ENCODE results near the gene MAP2K3. TPM values are rescaled to one million over a fixed set of nuclear protein-coding genes. Genes with fewer than 3 reads are reported as not detected.
A peak's percentile ranks its signal among the peaks of the same experiment; 100 is the strongest.

The MAP2K3 gene
- total and polyA plus RNA-seq, 10 of the 15 experiments (the other 5 are each of a cell fraction or from before 2014, with no cell fraction given) = 0.71 to 39.4 (median 18.6) TPM

DNA sequence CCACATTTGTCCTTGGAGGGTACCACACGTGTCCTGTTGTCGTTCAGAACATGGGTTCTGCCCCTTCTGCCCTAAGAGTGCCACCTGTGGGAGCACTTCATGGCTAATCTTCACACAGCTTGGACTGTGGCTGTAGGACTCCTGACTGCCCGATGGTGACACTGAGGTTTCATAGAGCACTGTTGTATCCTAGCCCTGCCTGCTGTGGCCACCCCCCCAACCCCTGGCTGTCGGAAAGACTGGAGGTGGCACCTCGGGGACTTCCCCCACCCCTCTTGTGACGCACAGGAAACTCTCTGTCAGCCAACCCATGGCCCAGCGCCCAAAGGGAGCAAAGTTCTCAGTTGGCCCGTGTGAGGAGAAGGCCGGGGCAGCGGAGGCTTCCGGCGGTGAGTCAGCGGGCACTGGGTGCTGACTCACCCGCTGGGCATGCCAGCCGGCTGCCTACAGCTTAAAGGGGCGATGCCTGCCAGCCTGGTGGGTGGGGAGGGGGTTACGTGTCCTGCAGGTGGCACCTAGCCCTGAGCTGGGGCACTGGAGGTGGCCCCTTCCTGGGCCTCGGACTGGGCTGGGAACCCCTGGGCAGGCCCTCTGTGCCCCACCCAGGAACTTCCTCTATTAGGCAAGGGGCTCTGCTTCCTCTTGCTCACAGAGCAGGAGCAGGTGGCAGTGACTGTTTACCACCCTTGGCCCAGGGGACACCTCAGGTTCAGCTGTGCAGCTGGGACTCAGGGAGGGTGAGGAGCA lies 3.4 kb downstream of the MAP2K3 start (continued):
- TF ChIP-seq JUND (IDR thresholded peaks at IDR 0.05; ENCODE audit: low read depth, low read length) (peak; percentile 36; the same call in 1 of the 2 replicates), HDGF (IDR thresholded peaks at IDR 0.05) (no peak; the same call in 1 of the 2 replicates), MTA3 (IDR thresholded peaks at IDR 0.05; ENCODE audit: borderline replicate concordance, low read length) (no peak; the same call in 1 of the 2 replicates), SIX5 (IDR thresholded peaks at IDR 0.05; ENCODE audit: low read depth, low read length, severe bottlenecking) (no peak), MEF2B (IDR thresholded peaks at IDR 0.05; ENCODE audit: partially characterized antibody, poor library complexity, severe bottlenecking) (peak; percentile 24), BCL3 (IDR thresholded peaks at IDR 0.05; ENCODE audit: borderline replicate concordance, insufficient read depth, low read depth, low read length, poor library complexity, severe bottlenecking) (peak; percentile 49), SUPT20H (IDR thresholded peaks at IDR 0.05; ENCODE audit: borderline replicate concordance, control insufficient read depth, low read depth, low read length) (no peak), PAX8 (IDR thresholded peaks at IDR 0.05) (no peak), MXI1 (IDR thresholded peaks at IDR 0.05; ENCODE audit: low read depth, low read length) (peak; percentile 80), SUZ12 (IDR thresholded peaks at IDR 0.05; ENCODE audit: unreplicated experiment) (no peak), SPI1 (IDR thresholded peaks at IDR 0.05; ENCODE audit: borderline replicate concordance, insufficient read depth, low read depth, low read length) (no peak), RAD51 (IDR thresholded peaks at IDR 0.05) (no peak), CHD2 (IDR thresholded peaks at IDR 0.05; ENCODE audit: borderline replicate concordance, low read depth, low read length) (peak; percentile 57; the same call in 1 of the 2 replicates), BMI1 (IDR thresholded peaks at IDR 0.05; ENCODE audit: borderline replicate concordance) (no peak), ZBED1 (IDR thresholded peaks at IDR 0.05; ENCODE audit: borderline replicate concordance) (no peak), BHLHE40 (IDR thresholded peaks at IDR 0.05; ENCODE audit: borderline replicate concordance in 1 of 2, low read depth in 2 of 2, low read length in 1 of 2) (peak; percentile 60 to 88; a peak in 2 of 4 replicates), STAT1 (conservative IDR thresholded peaks at IDR 0.05) (no peak)
- TF ChIP-seq, protein P1, sequence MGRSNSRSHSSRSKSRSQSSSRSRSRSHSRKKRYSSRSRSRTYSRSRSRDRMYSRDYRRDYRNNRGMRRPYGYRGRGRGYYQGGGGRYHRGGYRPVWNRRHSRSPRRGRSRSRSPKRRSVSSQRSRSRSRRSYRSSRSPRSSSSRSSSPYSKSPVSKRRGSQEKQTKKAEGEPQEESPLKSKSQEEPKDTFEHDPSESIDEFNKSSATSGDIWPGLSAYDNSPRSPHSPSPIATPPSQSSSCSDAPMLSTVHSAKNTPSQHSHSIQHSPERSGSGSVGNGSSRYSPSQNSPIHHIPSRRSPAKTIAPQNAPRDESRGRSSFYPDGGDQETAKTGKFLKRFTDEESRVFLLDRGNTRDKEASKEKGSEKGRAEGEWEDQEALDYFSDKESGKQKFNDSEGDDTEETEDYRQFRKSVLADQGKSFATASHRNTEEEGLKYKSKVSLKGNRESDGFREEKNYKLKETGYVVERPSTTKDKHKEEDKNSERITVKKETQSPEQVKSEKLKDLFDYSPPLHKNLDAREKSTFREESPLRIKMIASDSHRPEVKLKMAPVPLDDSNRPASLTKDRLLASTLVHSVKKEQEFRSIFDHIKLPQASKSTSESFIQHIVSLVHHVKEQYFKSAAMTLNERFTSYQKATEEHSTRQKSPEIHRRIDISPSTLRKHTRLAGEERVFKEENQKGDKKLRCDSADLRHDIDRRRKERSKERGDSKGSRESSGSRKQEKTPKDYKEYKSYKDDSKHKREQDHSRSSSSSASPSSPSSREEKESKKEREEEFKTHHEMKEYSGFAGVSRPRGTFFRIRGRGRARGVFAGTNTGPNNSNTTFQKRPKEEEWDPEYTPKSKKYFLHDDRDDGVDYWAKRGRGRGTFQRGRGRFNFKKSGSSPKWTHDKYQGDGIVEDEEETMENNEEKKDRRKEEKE (IDR thresholded peaks at IDR 0.05) = no peak
- TF ChIP-seq, protein P2, sequence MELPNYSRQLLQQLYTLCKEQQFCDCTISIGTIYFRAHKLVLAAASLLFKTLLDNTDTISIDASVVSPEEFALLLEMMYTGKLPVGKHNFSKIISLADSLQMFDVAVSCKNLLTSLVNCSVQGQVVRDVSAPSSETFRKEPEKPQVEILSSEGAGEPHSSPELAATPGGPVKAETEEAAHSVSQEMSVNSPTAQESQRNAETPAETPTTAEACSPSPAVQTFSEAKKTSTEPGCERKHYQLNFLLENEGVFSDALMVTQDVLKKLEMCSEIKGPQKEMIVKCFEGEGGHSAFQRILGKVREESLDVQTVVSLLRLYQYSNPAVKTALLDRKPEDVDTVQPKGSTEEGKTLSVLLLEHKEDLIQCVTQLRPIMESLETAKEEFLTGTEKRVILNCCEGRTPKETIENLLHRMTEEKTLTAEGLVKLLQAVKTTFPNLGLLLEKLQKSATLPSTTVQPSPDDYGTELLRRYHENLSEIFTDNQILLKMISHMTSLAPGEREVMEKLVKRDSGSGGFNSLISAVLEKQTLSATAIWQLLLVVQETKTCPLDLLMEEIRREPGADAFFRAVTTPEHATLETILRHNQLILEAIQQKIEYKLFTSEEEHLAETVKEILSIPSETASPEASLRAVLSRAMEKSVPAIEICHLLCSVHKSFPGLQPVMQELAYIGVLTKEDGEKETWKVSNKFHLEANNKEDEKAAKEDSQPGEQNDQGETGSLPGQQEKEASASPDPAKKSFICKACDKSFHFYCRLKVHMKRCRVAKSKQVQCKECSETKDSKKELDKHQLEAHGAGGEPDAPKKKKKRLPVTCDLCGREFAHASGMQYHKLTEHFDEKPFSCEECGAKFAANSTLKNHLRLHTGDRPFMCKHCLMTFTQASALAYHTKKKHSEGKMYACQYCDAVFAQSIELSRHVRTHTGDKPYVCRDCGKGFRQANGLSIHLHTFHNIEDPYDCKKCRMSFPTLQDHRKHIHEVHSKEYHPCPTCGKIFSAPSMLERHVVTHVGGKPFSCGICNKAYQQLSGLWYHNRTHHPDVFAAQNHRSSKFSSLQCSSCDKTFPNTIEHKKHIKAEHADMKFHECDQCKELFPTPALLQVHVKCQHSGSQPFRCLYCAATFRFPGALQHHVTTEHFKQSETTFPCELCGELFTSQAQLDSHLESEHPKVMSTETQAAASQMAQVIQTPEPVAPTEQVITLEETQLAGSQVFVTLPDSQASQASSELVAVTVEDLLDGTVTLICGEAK (IDR thresholded peaks at IDR 0.05; ENCODE audit: borderline replicate concordance) = no peak; the same call in 1 of the 2 replicates
